ENCODE measurements around the gene ATP8B3. TPM values are rescaled to one million over a fixed set of nuclear protein-coding genes. Genes with fewer than 3 reads are reported as not detected.

Gene ATP8B3
- 0.99 TPM for polyA plus RNA-seq
- long read RNA-seq, donor 1, result 0 reads
- long read RNA-seq, donor 2, result 0 reads
- long read RNA-seq, donor 3, result 0 reads
- long read RNA-seq, donor 4, result 0 reads
- long read RNA-seq, donor 5, result 0 reads
- long read RNA-seq, donor 6, result 0 reads
- long read RNA-seq, donor 7, result 0 reads
- long read RNA-seq, donor 8, result 0 reads
- long read RNA-seq, donor 9, result 0 reads
- long read RNA-seq, donor 10, result 0 reads
- long read RNA-seq, donor 11, result 0 reads

- no peak within 1 kb of the TSS for H3K27ac ChIP-seq (ENCODE audit: low read length)
- DNase-seq, result no peak
- no CpG with 5 or more reads among the region's 48 CpGs for whole genome bisulfite sequencing (ENCODE audit: insufficient coverage, low lambda C conversion rate)
Observed at GRCh38 chr19:1811942-1812425, at the start of gene ATP8B3. Gene ATP8B3 (minus strand): TSS chr19:1812276. CDS start chr19:1811736, 540 bp downstream.

GRCh38 chr19:1861599-1862031, 49.5 kb upstream of the ATP8B3 start:
- no CpG with 5 or more reads among the region's 23 CpGs for WGBS (ENCODE audit: insufficient coverage, low lambda C conversion rate)
- no peak for DNase-seq
- Histone ChIP-seq H3K9me3 (ENCODE audit: control insufficient read depth, low read depth, low read length) (no peaks in the 10 kb centered on the region), H3K27me3 (ENCODE audit: control insufficient read depth, insufficient read depth, low read length) (no peaks in the 10 kb centered on the region), H3K4me1 (ENCODE audit: control insufficient read depth, insufficient read depth, low read length) (peaks cover 53% of the 10 kb centered on the region), H3K27ac (ENCODE audit: low read length) (peak overlapping the region; percentile 67), H3K36me3 (ENCODE audit: control insufficient read depth, insufficient read depth, low read length) (no peaks in the 10 kb centered on the region), H3K4me3 (ENCODE audit: low read length) (peak overlapping the region; percentile 84)

More at GRCh38 chr19:1811942-1812425, at the start of gene ATP8B3:
- peak within 1 kb of the TSS; percentile 45 for H3K4me3 ChIP-seq (ENCODE audit: low read length)
- H3K36me3 ChIP-seq (ENCODE audit: control insufficient read depth, insufficient read depth, low read length), result peaks cover 19% of the 10 kb centered on the region
- H3K9me3 ChIP-seq (ENCODE audit: control insufficient read depth, low read depth, low read length), result no peaks in the 10 kb centered on the region
- H3K4me1 ChIP-seq (ENCODE audit: control insufficient read depth, insufficient read depth, low read length), result peaks cover 8% of the 10 kb centered on the region
- no peaks in the 10 kb centered on the region for H3K27me3 ChIP-seq (ENCODE audit: control insufficient read depth, insufficient read depth, low read length)

GRCh38 chr19:1860821-1861598, 48.9 kb upstream of the ATP8B3 start:
- no peak for DNase-seq
- Histone ChIP-seq H3K4me3 (ENCODE audit: low read length) (peak overlapping the region; percentile 84), H3K36me3 (ENCODE audit: control insufficient read depth, insufficient read depth, low read length) (no peaks in the 10 kb centered on the region), H3K4me1 (ENCODE audit: control insufficient read depth, insufficient read depth, low read length) (peaks cover 57% of the 10 kb centered on the region), H3K9me3 (ENCODE audit: control insufficient read depth, low read depth, low read length) (no peaks in the 10 kb centered on the region), H3K27me3 (ENCODE audit: control insufficient read depth, insufficient read depth, low read length) (no peaks in the 10 kb centered on the region), H3K27ac (ENCODE audit: low read length) (peak overlapping the region; percentile 93)
- WGBS (ENCODE audit: insufficient coverage, low lambda C conversion rate), result no CpG with 5 or more reads among the region's 28 CpGs

GRCh38 chr19:1860042-1860775, 48.1 kb upstream of the ATP8B3 start:
- H3K4me3 ChIP-seq (ENCODE audit: low read length), result peak overlapping the region; percentile 84
- DNase-seq, result peak; percentile 91 to 95
- H3K9me3 ChIP-seq (ENCODE audit: control insufficient read depth, low read depth, low read length), result no peaks in the 10 kb centered on the region
- H3K36me3 ChIP-seq (ENCODE audit: control insufficient read depth, insufficient read depth, low read length), result no peaks in the 10 kb centered on the region
- peaks cover 63% of the 10 kb centered on the region for H3K4me1 ChIP-seq (ENCODE audit: control insufficient read depth, insufficient read depth, low read length)
- no peaks in the 10 kb centered on the region for H3K27me3 ChIP-seq (ENCODE audit: control insufficient read depth, insufficient read depth, low read length)
- peak overlapping the region; percentile 93 for H3K27ac ChIP-seq (ENCODE audit: low read length)
- no CpG with 5 or more reads among the region's 32 CpGs for WGBS (ENCODE audit: insufficient coverage, low lambda C conversion rate)

- no peaks in the 10 kb centered on the region for H3K36me3 ChIP-seq (ENCODE audit: control insufficient read depth, insufficient read depth, low read length)
- H3K27ac ChIP-seq (ENCODE audit: low read length), result peak overlapping the region; percentile 93
- H3K9me3 ChIP-seq (ENCODE audit: control insufficient read depth, low read depth, low read length), result no peaks in the 10 kb centered on the region
- WGBS (ENCODE audit: insufficient coverage, low lambda C conversion rate), result 65% methylated on average over 4 of the region's 18 CpGs
- peak overlapping the region; percentile 84 for H3K4me3 ChIP-seq (ENCODE audit: low read length)
- peaks cover 67% of the 10 kb centered on the region for H3K4me1 ChIP-seq (ENCODE audit: control insufficient read depth, insufficient read depth, low read length)
- DNase-seq, result peak in 1 of 2 donors; percentile 48
- H3K27me3 ChIP-seq (ENCODE audit: control insufficient read depth, insufficient read depth, low read length), result no peaks in the 10 kb centered on the region
Observed at GRCh38 chr19:1859331-1859781, 47.3 kb upstream of the ATP8B3 start.

GRCh38 chr19:1858412-1859081, 46.5 kb upstream of the ATP8B3 start:
- H3K27me3 ChIP-seq (ENCODE audit: control insufficient read depth, insufficient read depth, low read length), result no peaks in the 10 kb centered on the region
- H3K4me3 ChIP-seq (ENCODE audit: low read length), result no peak overlapping the region
- peak overlapping the region; percentile 93 for H3K27ac ChIP-seq (ENCODE audit: low read length)
- H3K4me1 ChIP-seq (ENCODE audit: control insufficient read depth, insufficient read depth, low read length), result peaks cover 75% of the 10 kb centered on the region
- H3K36me3 ChIP-seq (ENCODE audit: control insufficient read depth, insufficient read depth, low read length), result peaks cover 4% of the 10 kb centered on the region
- WGBS (ENCODE audit: insufficient coverage, low lambda C conversion rate), result no CpG with 5 or more reads among the region's 10 CpGs
- H3K9me3 ChIP-seq (ENCODE audit: control insufficient read depth, low read depth, low read length), result no peaks in the 10 kb centered on the region
- no peak for DNase-seq

GRCh38 chr19:1857648-1858326, 45.7 kb upstream of the ATP8B3 start:
- peak overlapping the region; percentile 93 for H3K27ac ChIP-seq (ENCODE audit: low read length)
- DNase-seq, result peak in 1 of 2 donors; percentile 59
- no peaks in the 10 kb centered on the region for H3K9me3 ChIP-seq (ENCODE audit: control insufficient read depth, low read depth, low read length)
- WGBS (ENCODE audit: insufficient coverage, low lambda C conversion rate), result no CpG with 5 or more reads among the region's 16 CpGs
- H3K4me1 ChIP-seq (ENCODE audit: control insufficient read depth, insufficient read depth, low read length), result peaks cover 81% of the 10 kb centered on the region
- peaks cover 4% of the 10 kb centered on the region for H3K36me3 ChIP-seq (ENCODE audit: control insufficient read depth, insufficient read depth, low read length)
- H3K4me3 ChIP-seq (ENCODE audit: low read length), result peak overlapping the region; percentile 50
- H3K27me3 ChIP-seq (ENCODE audit: control insufficient read depth, insufficient read depth, low read length), result no peaks in the 10 kb centered on the region

GRCh38 chr19:1856698-1857603, 44.9 kb upstream of the ATP8B3 start:
- Histone ChIP-seq H3K4me1 (ENCODE audit: control insufficient read depth, insufficient read depth, low read length) (peaks cover 86% of the 10 kb centered on the region), H3K27me3 (ENCODE audit: control insufficient read depth, insufficient read depth, low read length) (no peaks in the 10 kb centered on the region), H3K36me3 (ENCODE audit: control insufficient read depth, insufficient read depth, low read length) (peaks cover 4% of the 10 kb centered on the region), H3K27ac (ENCODE audit: low read length) (peak overlapping the region; percentile 93), H3K9me3 (ENCODE audit: control insufficient read depth, low read depth, low read length) (no peaks in the 10 kb centered on the region), H3K4me3 (ENCODE audit: low read length) (peak overlapping the region; percentile 50)
- WGBS (ENCODE audit: insufficient coverage, low lambda C conversion rate), result no CpG with 5 or more reads among the region's 73 CpGs
- peak; percentile 92 to 97 for DNase-seq

GRCh38 chr19:1856345-1856697, 44.2 kb upstream of the ATP8B3 start:
- Histone ChIP-seq H3K4me3 (ENCODE audit: low read length) (peak overlapping the region; percentile 42), H3K27me3 (ENCODE audit: control insufficient read depth, insufficient read depth, low read length) (no peaks in the 10 kb centered on the region), H3K36me3 (ENCODE audit: control insufficient read depth, insufficient read depth, low read length) (peaks cover 4% of the 10 kb centered on the region), H3K9me3 (ENCODE audit: control insufficient read depth, low read depth, low read length) (no peaks in the 10 kb centered on the region), H3K4me1 (ENCODE audit: control insufficient read depth, insufficient read depth, low read length) (peaks cover 80% of the 10 kb centered on the region), H3K27ac (ENCODE audit: low read length) (peak overlapping the region; percentile 79)
- no peak for DNase-seq
- no CpG with 5 or more reads among the region's 6 CpGs for WGBS (ENCODE audit: insufficient coverage, low lambda C conversion rate)
